HL-60 (cell line): ENCODE measurements around the gene BCAR1.

Experiments
- DNase-seq, 2 experiments: peaks; one replicate each; pipeline ENCODE4 v3.0.0-alpha.2; 2010 to 2020; ENCODE audit warnings: low read depth in 1 of 2, low spot score in 1 of 2
- H3K27ac ChIP-seq: fragments of 250-450 bp; sonication (Bioruptor Pico); replicated peaks from 2 replicates; pipeline ENCODE4 v1.5.1; 2020; ENCODE audit warnings: mild to moderate bottlenecking, moderate library complexity
- H3K27me3 ChIP-seq: fragments of 250-450 bp; sonication (Bioruptor Pico); 2 replicates; pipeline ENCODE4 v1.5.1; 2021; ENCODE audit warnings: mild to moderate bottlenecking, moderate library complexity; ENCODE audit not compliant: insufficient read depth, poor library complexity, severe bottlenecking
- H3K4me3 ChIP-seq: replicated peaks from 2 replicates; pipeline ENCODE4 v1.5.1; 2011; ENCODE audit warnings: mild to moderate bottlenecking, control low read depth, low read length; ENCODE audit not compliant: insufficient read depth
- GABPA ChIP-seq: IDR thresholded peaks from 2 replicates; pipeline ENCODE4 v1.6.1; 2012; ENCODE audit warnings: low read depth
- POLR2AphosphoS5 ChIP-seq: IDR thresholded peaks from 2 replicates; pipeline ENCODE4 v1.6.1; 2012; ENCODE audit warnings: low read depth
- SPI1 ChIP-seq: IDR thresholded peaks from 2 replicates; pipeline ENCODE4 v1.6.1; 2012; ENCODE audit warnings: low read depth, mild to moderate bottlenecking, borderline replicate concordance
- TF ChIP-seq, protein P1 (sequence below): IDR thresholded peaks from 2 replicates; pipeline ENCODE4 v1.6.1; 2012; ENCODE audit warnings: low read depth; ENCODE audit not compliant: insufficient replicate concordance
- TF ChIP-seq, protein P2 (sequence below): IDR thresholded peaks from one replicate; pipeline ENCODE4 v1.5.1; 2011; ENCODE audit warnings: low read length, control low read depth, inconsistent platforms; ENCODE audit not compliant: insufficient read depth

BCAR1 gene

DNA sequence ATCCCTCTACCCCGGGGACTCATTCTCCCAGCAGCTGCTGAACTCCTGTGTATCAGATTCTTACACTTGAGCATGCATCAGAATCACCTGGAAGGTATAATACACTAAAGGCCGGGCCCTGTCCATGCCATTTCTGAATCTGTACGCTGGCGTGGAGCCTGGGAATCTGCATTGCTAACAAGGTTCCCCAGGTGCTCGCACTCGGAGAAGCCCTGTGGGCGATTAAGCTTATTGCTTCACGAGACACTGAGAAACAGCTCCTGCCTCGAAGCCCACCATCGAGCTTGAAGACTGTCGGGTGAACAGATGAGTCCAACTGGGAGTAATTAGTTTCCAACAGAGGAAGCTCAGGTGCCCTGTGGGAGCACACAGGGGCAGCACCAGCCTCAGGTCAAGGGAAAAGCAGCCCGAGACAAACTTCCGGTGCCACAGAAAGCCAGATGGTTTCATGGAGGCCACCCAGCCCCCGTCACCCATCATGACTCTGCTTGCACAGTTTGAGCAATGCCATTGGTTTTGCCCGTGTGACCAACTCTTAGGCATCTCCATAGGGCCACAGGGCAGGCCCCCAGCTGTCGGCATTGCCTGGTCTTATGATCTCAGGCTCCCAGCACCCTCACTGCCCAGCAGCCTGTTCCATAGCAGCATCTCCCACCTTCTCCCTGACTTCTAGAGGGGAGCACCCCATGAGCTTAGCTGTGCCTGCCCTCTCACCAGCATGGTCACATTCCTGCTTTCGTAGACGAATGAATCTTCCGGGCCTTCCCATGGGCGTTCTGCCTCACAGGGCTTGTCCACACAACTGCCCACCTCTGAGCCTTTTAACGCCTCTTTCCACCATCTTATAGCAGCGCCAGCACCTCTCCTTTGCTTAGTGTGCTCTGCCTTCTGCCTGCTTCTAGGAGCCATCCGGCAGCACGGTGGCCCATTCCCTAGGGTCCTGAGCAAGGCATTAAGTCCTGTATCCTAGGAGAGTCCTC lies 55.3 kb downstream of the BCAR1 start:
- H3K27ac ChIP-seq: no peak overlapping the region
- no peak for DNase-seq
- TF ChIP-seq SPI1 (no peak), POLR2AphosphoS5 (no peak), GABPA (no peak)
- TF ChIP-seq, protein P1, sequence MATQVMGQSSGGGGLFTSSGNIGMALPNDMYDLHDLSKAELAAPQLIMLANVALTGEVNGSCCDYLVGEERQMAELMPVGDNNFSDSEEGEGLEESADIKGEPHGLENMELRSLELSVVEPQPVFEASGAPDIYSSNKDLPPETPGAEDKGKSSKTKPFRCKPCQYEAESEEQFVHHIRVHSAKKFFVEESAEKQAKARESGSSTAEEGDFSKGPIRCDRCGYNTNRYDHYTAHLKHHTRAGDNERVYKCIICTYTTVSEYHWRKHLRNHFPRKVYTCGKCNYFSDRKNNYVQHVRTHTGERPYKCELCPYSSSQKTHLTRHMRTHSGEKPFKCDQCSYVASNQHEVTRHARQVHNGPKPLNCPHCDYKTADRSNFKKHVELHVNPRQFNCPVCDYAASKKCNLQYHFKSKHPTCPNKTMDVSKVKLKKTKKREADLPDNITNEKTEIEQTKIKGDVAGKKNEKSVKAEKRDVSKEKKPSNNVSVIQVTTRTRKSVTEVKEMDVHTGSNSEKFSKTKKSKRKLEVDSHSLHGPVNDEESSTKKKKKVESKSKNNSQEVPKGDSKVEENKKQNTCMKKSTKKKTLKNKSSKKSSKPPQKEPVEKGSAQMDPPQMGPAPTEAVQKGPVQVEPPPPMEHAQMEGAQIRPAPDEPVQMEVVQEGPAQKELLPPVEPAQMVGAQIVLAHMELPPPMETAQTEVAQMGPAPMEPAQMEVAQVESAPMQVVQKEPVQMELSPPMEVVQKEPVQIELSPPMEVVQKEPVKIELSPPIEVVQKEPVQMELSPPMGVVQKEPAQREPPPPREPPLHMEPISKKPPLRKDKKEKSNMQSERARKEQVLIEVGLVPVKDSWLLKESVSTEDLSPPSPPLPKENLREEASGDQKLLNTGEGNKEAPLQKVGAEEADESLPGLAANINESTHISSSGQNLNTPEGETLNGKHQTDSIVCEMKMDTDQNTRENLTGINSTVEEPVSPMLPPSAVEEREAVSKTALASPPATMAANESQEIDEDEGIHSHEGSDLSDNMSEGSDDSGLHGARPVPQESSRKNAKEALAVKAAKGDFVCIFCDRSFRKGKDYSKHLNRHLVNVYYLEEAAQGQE: no peak
- TF ChIP-seq, protein P2, sequence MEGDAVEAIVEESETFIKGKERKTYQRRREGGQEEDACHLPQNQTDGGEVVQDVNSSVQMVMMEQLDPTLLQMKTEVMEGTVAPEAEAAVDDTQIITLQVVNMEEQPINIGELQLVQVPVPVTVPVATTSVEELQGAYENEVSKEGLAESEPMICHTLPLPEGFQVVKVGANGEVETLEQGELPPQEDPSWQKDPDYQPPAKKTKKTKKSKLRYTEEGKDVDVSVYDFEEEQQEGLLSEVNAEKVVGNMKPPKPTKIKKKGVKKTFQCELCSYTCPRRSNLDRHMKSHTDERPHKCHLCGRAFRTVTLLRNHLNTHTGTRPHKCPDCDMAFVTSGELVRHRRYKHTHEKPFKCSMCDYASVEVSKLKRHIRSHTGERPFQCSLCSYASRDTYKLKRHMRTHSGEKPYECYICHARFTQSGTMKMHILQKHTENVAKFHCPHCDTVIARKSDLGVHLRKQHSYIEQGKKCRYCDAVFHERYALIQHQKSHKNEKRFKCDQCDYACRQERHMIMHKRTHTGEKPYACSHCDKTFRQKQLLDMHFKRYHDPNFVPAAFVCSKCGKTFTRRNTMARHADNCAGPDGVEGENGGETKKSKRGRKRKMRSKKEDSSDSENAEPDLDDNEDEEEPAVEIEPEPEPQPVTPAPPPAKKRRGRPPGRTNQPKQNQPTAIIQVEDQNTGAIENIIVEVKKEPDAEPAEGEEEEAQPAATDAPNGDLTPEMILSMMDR: no peak
- H3K27me3 ChIP-seq: peaks cover 12% of the 10 kb centered on the region
- no peak overlapping the region for H3K4me3 ChIP-seq

DNA sequence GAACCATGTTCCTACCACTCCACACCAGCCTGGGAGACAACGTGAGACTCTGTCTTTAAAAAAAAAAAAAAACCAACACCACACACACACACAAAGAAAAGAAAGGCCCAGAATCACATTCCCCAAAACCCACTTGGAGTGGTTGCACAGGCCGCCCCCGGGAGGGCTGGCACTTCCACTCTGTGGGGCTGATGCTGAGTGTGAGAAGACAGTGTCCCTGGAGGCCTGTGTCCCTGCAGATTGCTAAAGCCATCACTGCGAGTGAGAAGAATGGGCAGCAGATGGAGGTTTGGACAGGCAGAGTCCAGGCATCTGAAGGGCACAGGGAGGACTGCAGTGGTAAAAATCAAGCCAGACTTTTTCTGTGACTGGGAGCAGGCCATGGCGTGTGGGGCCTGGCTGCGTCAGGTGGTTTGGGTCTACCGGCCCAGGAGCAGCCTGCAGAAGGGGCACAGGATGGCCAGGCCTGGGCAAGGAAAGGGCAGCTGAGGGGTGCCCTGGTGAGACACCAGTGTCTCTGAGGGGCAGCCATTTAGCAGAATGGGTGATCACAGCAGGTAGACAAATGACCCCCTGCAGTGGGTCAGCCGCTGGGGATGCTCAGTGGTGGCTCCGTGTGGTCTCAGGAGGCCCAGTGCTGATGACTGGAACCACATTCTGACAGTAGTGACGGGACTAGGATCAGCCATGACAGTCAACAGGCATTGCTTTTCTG lies 57.5 kb downstream of the BCAR1 start:
- Histone ChIP-seq H3K27ac (no peak overlapping the region), H3K4me3 (no peak overlapping the region)

DNA sequence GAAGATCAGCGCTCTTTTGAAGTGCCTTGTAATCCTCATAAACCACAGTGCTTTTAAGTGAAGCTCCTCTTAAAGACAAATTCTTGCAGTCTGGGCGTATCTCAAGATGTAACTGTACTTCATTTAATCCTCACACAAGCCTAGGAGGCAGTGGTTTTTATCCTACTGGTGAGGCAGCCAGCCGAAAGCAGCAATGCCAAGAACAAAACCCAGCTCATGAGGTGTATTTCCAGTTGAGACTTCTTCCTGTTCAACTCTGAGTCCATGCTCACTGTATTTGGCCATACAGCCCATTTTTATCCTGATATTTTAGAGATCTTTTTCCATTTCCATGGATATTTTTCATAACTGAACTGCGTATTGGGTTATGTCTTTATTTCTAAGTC lies 58.2 kb downstream of the BCAR1 start:
- peaks cover 10% of the 10 kb centered on the region for H3K27me3 ChIP-seq
- no peak for DNase-seq
- TF ChIP-seq POLR2AphosphoS5: no peak
- TF ChIP-seq, protein P2: no peak
- TF ChIP-seq SPI1: no peak
- TF ChIP-seq GABPA: no peak
- TF ChIP-seq, protein P1: no peak
- no peak overlapping the region for H3K27ac ChIP-seq
- H3K4me3 ChIP-seq: no peak overlapping the region

More for the DNA sequence above, 57.5 kb downstream of the BCAR1 start:
- TF ChIP-seq, protein P1: no peak
- TF ChIP-seq GABPA (no peak), POLR2AphosphoS5 (no peak), SPI1 (no peak)
- TF ChIP-seq, protein P2: no peak
- H3K27me3 ChIP-seq: peaks cover 12% of the 10 kb centered on the region
- DNase-seq: no peak
